ENCODE measurements around the gene ADCY10. TPM values are rescaled to one million over a fixed set of nuclear protein-coding genes. Genes with fewer than 3 reads are reported as not detected.

The ADCY10 gene
- total RNA-seq, 1 experiment from 2014 or later, result 0.20 TPM

DNA sequence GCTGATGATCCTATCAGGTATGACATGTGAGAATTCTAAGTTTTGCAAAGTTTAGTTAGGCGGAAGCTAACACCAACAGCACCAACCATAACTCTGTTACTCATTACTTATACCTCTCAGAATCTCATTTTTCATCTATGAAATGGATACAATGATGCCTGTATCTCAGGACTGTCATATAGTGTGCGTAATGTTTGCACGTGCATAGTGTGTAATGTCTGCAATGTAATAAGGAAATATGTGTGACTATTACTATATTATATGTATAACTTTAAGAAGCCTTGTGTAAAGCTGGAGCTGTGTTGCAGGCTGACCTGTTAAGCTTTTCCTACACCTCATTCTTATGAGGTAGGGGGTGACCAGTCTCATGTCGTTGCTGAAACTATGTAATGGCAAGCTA lies 13.0 kb downstream of the ADCY10 start:
- Histone ChIP-seq H2AK5ac (ENCODE audit: insufficient read length, low read length) (no peak overlapping the region), H3K27ac (ENCODE audit: insufficient read length, low read depth, low read length) (no peak overlapping the region), H2BK120ac (ENCODE audit: low read depth, low read length, poor library complexity, severe bottlenecking) (no peak overlapping the region), H3K4me2 (ENCODE audit: insufficient read depth, insufficient read length, low read length) (no peak overlapping the region), H3K4me1 (ENCODE audit: insufficient read depth, low read length) (no peaks in the 10 kb centered on the region; the same call in 1 of the 2 replicates), H3K9ac (ENCODE audit: extremely low read depth, insufficient read length, low read length) (no peak overlapping the region), H2BK5ac (ENCODE audit: insufficient read length, low read length) (no peak overlapping the region), H4K91ac (ENCODE audit: insufficient read length, low read depth, low read length) (no peak overlapping the region), H3K23ac (ENCODE audit: insufficient read length, low read depth, low read length) (no peak overlapping the region), H3K79me1 (ENCODE audit: insufficient read depth, low read depth, low read length, poor library complexity, severe bottlenecking) (no peaks in the 10 kb centered on the region), H2AFZ (ENCODE audit: low read length) (no peak overlapping the region), H3T11ph (ENCODE audit: low read length) (no peak overlapping the region), H3K4ac (ENCODE audit: low read depth, low read length) (no peak overlapping the region), H3K23me2 (ENCODE audit: insufficient read length, low read depth, low read length, poor library complexity, severe bottlenecking) (no peaks in the 10 kb centered on the region), H4K5ac (ENCODE audit: insufficient read length, low read depth, low read length) (no peak overlapping the region), H4K20me1 (ENCODE audit: control insufficient read depth, insufficient read depth, insufficient read length) (no peaks in the 10 kb centered on the region), H3K27me3 (ENCODE audit: insufficient read depth, low read length) (no peaks in the 10 kb centered on the region), H3K9me3 (ENCODE audit: control insufficient read depth, low read depth, low read length) (no peaks in the 10 kb centered on the region), H3K14ac (ENCODE audit: insufficient read depth, low read length) (no peak overlapping the region), H4K8ac (replicated peaks; ENCODE audit: insufficient read length, low read depth, low read length) (no peak overlapping the region), H3K18ac (ENCODE audit: insufficient read length, low read depth, low read length) (no peak overlapping the region), H3K79me2 (ENCODE audit: insufficient read depth, low read length) (no peaks in the 10 kb centered on the region), H2BK15ac (ENCODE audit: low read depth, low read length) (no peak overlapping the region), H2BK12ac (ENCODE audit: insufficient read length, low read depth, low read length) (no peak overlapping the region), H3K56ac (ENCODE audit: insufficient read length, low read depth, low read length) (no peak overlapping the region), H2BK20ac (ENCODE audit: low read depth, low read length, poor library complexity, severe bottlenecking) (no peak overlapping the region)
- no peaks in the 10 kb centered on the region for H3K9me3 Mint-ChIP-seq
- TF ChIP-seq, protein P1, sequence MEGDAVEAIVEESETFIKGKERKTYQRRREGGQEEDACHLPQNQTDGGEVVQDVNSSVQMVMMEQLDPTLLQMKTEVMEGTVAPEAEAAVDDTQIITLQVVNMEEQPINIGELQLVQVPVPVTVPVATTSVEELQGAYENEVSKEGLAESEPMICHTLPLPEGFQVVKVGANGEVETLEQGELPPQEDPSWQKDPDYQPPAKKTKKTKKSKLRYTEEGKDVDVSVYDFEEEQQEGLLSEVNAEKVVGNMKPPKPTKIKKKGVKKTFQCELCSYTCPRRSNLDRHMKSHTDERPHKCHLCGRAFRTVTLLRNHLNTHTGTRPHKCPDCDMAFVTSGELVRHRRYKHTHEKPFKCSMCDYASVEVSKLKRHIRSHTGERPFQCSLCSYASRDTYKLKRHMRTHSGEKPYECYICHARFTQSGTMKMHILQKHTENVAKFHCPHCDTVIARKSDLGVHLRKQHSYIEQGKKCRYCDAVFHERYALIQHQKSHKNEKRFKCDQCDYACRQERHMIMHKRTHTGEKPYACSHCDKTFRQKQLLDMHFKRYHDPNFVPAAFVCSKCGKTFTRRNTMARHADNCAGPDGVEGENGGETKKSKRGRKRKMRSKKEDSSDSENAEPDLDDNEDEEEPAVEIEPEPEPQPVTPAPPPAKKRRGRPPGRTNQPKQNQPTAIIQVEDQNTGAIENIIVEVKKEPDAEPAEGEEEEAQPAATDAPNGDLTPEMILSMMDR (conservative IDR thresholded peaks at IDR 0.05), result no peak
- peaks cover 16 to 17% of the 10 kb centered on the region in 2 experiments for H3K4me1 Mint-ChIP-seq
- no peak for DNase-seq
- H3K4me3 Mint-ChIP-seq, result no peak overlapping the region
- WGBS (ENCODE audit: extremely low coverage, insufficient read length, low lambda C conversion rate), result no CpG with 5 or more reads among the region's 4 CpGs
- H3K36me3 Mint-ChIP-seq (ENCODE audit: insufficient read depth in 1 of 3, low read depth in 3 of 3), result no peaks in the 10 kb centered on the region
- H3K27ac Mint-ChIP-seq, result no peak overlapping the region
- no peaks in the 10 kb centered on the region for H3K27me3 Mint-ChIP-seq (ENCODE audit: low read depth)

Measured in H9 (cell line).